Activated naive CD4-positive, alpha-beta T cell treated with anti-CD3 and anti-CD28 coated beads, Interleukin-2, amount 50 U/mL, for 72 hours (primary cell): ENCODE data around the gene NAV1. TPM values are rescaled to one million over a fixed set of nuclear protein-coding genes. Genes with fewer than 3 reads are reported as not detected.
"Not testable (repeated sequence)": the region's sequence is repeated elsewhere in the genome, so short reads cannot be mapped to it uniquely, and the experiment has no call there.

Source experiments
- ATAC-seq, 2 donors: fragments of 150-1000 bp; cut with Tn5 transposase; 2 replicates each; pipeline ENCODE4 v1.10.0; 2021; ENCODE audit warnings: mild to moderate bottlenecking in 2 of 2, moderate library complexity in 2 of 2
- DNase-seq, 2 donors: peaks; one replicate each; pipeline ENCODE4 v3.0.0; 2021 to 2022; ENCODE audit warnings: low spot score in 2 of 2
- H3K27ac Mint-ChIP-seq, 2 donors: one replicate each; pipeline ENCODE4 v1.8.0; 2022; ENCODE audit warnings: mild to moderate bottlenecking in 2 of 2, mixed read lengths in 2 of 2
- H3K36me3 Mint-ChIP-seq, 2 donors: one replicate each; pipeline ENCODE4 v1.8.0; 2022; ENCODE audit warnings: mixed read lengths in 2 of 2
- H3K9me3 Mint-ChIP-seq, 2 donors: one replicate each; pipeline ENCODE4 v1.8.0; 2022; ENCODE audit warnings: mixed read lengths in 2 of 2
- total RNA-seq, 2 donors: library from RNA; stranded (reverse); gene quantifications; one replicate each; pipeline ENCODE4 v1.2.3, GENCODE V29; 2022

The NAV1 gene
- total RNA-seq, 2 donors from 2014 or later = 0.48 to 3.1 TPM

DNA sequence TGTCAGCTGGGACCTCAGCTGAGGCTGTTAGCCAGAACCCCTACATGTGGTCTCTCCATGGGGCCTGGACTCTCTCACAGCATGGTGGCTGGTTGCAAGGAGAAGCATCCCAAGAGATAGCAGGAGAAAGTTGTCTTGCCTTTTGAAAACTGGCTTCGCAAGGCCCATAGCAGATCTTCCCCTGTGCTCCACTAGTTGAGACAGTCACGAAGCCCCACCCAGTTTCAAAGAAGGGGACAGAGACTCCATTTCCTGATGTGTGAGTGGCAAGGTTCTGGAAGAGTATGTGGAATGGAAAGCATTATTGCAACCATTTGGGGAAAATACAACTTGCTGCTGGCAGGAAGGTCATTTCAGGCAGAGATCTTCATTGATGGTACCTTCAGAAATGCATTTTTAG lies 24.5 kb upstream of the NAV1 start:
- no peak for ATAC-seq
- H3K36me3 Mint-ChIP-seq = no peaks in the 10 kb centered on the region
- no peak overlapping the region for H3K27ac Mint-ChIP-seq
- DNase-seq = no peak
- no peaks in the 10 kb centered on the region for H3K9me3 Mint-ChIP-seq

DNA sequence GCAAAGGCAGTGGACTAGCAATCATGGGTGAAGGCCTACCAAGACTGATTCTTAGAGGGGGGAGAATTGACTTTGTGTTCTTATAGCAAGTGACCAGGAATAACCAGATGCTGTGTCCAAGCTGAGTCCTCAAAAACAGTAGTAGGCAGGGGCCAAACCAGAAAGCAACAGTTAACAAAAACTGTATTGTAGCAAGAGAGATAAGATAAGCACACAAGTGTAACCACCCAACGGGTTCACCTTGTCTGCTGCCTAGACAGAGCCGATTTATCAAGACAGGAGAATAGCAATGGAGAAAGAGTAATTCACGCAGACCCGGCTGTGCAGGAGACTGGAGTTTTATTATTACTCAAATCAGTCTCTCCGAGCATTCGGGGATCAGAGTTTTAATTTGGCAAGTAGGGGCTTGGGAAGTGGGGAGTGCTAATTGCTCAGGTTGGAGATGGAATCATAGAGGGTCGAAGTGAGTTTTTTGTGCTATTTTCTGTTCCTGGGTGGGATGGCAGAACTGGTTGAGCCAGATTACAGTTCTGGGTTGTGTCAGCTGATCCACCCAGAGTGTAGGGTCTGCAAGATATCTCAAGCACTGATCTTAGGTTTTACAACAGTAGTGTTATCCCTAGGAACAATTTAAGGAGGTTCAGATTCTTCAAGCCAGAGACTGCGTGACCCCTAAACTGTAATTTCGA lies 23.7 kb upstream of the NAV1 start:
- no peak overlapping the region for H3K27ac Mint-ChIP-seq
- ATAC-seq (no peak), DNase-seq (no peak)
- no peaks in the 10 kb centered on the region for H3K9me3 Mint-ChIP-seq
- peaks cover 0 to 2% of the 10 kb centered on the region in 2 donors for H3K36me3 Mint-ChIP-seq

DNA sequence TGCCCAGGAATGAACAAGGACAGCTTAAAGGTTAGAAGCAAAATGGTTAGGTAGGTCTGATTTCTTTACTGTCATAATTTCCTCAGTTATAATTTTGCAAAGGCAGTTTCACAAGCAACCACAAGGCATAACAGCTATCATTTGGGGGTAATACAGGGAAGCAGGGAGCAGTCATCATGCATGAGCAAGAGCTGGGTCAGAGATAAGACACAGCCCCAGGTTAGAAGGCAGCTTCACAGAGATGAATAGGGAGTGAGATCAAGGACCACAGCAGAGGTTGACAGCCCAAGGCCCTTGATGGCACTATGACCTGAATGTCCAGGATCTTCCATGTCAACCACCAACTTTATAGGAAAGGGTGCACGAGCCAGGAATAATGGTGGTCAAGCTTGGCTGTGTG lies 23.0 kb upstream of the NAV1 start:
- no peak overlapping the region for H3K27ac Mint-ChIP-seq
- ATAC-seq = peak; percentile 66 to 67
- no peak for DNase-seq

DNA sequence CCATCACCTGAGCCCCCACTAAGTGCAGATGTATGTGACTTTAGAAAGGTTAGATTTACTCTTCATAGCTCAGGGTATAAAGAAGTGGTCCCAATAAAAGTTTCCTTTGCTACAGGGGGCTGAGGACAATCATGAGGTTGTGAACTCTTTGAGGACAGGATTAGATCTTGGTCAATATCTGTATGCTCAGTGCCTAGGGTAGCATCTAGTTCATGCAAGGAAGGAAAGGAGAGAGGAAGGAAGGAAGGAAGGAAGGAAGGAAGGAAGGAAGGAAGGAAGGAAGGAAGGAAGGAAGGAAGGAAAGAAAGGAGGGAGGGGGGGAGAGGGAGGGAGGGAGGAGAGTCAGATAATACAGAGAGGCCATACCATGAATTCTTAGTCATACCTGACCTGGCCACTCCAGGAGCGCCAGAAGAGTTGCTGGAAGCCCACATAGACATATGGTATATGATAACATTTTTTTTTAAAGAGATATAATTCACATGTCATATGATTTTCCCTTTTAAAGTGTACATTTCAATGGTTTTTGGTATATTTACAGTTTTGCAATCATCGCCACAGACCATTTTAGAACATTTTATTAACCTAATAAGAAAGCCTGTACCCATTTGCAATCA lies 22.3 kb upstream of the NAV1 start:
- ATAC-seq = no peak
- no peak for DNase-seq
- Mint-ChIP-seq H3K36me3 (peaks cover 0 to 6% of the 10 kb centered on the region in 2 donors), H3K27ac (no peak overlapping the region), H3K9me3 (no peaks in the 10 kb centered on the region)

More for the DNA sequence above, 23.0 kb upstream of the NAV1 start:
- Mint-ChIP-seq H3K36me3 (peaks cover 0 to 6% of the 10 kb centered on the region in 2 donors), H3K9me3 (no peaks in the 10 kb centered on the region)

- no peaks in the 10 kb centered on the region for H3K9me3 Mint-ChIP-seq
- no peak for ATAC-seq
Measured at GRCh38 chr1:201517631-201518030, 21.3 kb upstream of the NAV1 start.

GRCh38 chr1:201518071-201518470 lies 20.9 kb upstream of the NAV1 start:
- Mint-ChIP-seq H3K9me3 (no peaks in the 10 kb centered on the region), H3K36me3 (peaks cover 9 to 13% of the 10 kb centered on the region in 2 donors), H3K27ac (peak overlapping the region in 1 of 2 donors; percentile 53)
- no peak for DNase-seq
- no peak for ATAC-seq

More at GRCh38 chr1:201517631-201518030, 21.3 kb upstream of the NAV1 start:
- H3K27ac Mint-ChIP-seq = no peak overlapping the region
- peaks cover 9 to 13% of the 10 kb centered on the region in 2 donors for H3K36me3 Mint-ChIP-seq
- no peak for DNase-seq

- H3K36me3 Mint-ChIP-seq = peaks cover 17 to 19% of the 10 kb centered on the region in 2 donors
- not testable (repeated sequence) for ATAC-seq, H3K27ac Mint-ChIP-seq, H3K9me3 Mint-ChIP-seq, DNase-seq
Measured at GRCh38 chr1:201520046-201520575, 18.8 kb upstream of the NAV1 start.

- no peak for ATAC-seq
- DNase-seq = no peak
- Mint-ChIP-seq H3K9me3 (no peaks in the 10 kb centered on the region), H3K36me3 (peaks cover 19 to 24% of the 10 kb centered on the region in 2 donors), H3K27ac (no peak overlapping the region)
Measured at GRCh38 chr1:201525193-201525778, 13.6 kb upstream of the NAV1 start.

DNA sequence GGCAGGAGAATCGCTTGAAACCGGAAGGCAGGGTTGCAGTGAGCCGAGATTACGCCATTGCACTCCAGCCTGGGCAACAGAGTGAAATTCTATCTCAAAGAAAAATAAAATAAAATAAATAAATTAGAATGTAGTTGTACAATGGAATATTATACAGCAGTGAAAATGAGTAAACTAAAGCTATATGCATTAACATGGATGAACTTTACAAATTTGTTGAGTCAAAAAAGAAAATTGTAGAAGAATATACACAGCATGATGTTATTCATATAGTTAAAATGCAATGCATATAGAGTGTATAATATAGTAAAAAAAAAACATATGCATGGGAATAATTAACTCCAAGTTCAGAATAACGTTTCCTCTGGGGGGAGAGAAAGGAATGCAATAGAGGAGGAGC lies 11.0 kb upstream of the NAV1 start:
- no peak for ATAC-seq
- H3K9me3 Mint-ChIP-seq = no peaks in the 10 kb centered on the region
- H3K36me3 Mint-ChIP-seq = peaks cover 15 to 19% of the 10 kb centered on the region in 2 donors
- DNase-seq = no peak
- no peak overlapping the region for H3K27ac Mint-ChIP-seq

DNA sequence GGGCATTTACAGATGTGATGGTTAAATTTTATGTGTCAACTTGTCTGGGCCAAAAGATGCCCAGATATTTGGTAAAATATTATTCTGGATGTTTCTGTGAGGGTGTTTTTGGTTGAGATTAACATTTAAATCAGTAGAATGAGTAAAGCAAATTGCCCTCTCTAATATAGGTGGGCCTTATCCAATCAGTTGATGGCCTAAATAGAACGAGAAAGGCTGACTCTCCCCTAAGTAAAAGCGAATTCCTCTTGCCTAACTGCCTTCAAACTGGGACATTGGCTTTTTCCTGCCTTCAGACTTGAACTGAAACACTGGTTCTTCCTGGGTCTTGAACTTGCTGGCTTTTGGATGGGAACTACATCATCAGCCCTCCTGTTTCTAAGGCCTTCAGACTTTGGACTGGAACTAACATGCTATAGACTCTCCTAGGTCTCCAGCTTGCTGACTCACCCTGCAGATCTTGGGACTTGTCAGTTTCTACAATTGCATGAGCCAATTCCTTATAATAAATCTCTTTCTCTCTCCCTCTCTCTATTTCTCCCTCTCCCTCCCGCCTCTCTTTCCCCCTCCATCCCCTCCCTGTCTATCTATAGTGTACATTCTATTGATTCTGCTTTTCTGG lies 10.2 kb upstream of the NAV1 start:
- no peak for DNase-seq
- Mint-ChIP-seq H3K9me3 (no peaks in the 10 kb centered on the region), H3K36me3 (peaks cover 14 to 19% of the 10 kb centered on the region in 2 donors), H3K27ac (no peak overlapping the region)
- ATAC-seq = no peak

DNA sequence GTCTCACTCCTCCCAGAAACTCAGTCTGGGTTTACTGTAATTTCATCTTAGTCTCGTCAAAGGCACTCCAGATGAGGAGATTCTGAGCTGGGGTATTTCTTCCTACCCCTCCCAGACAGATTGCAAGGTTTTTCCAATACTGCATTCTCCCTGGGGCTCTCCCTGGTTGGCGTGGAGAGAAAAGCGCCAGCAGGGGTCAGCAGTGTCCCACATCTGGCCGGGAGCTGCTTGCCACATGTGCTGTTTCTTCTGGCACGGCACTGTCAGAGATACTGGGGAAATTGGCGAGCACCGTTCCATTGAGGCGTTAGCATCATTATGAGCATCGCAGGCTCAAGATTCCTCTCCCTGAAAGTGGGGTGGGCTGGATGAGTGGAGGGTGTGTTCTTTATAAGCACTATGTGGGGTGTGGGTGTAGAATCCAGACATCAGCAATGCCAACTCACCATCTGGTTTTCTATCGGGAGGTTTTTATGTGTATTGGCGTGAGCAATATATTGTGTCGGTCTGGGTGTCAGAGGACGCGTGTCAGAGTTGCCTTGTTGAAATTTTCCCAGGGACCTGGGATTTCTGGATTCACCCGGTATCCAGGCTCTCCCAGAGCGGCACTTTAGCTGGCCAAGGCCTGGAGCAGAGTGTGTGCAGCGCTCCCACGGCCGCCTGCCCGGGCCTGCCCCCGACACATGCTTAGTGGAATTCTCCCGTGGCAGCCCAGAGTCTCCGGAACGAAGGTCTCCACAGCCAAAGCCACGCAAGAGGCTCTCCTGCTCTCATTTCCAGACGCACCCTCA lies 8.0 kb upstream of the NAV1 start:
- ATAC-seq (peak; percentile 72 to 74), DNase-seq (peak in 1 of 2 donors; percentile 53)

DNA sequence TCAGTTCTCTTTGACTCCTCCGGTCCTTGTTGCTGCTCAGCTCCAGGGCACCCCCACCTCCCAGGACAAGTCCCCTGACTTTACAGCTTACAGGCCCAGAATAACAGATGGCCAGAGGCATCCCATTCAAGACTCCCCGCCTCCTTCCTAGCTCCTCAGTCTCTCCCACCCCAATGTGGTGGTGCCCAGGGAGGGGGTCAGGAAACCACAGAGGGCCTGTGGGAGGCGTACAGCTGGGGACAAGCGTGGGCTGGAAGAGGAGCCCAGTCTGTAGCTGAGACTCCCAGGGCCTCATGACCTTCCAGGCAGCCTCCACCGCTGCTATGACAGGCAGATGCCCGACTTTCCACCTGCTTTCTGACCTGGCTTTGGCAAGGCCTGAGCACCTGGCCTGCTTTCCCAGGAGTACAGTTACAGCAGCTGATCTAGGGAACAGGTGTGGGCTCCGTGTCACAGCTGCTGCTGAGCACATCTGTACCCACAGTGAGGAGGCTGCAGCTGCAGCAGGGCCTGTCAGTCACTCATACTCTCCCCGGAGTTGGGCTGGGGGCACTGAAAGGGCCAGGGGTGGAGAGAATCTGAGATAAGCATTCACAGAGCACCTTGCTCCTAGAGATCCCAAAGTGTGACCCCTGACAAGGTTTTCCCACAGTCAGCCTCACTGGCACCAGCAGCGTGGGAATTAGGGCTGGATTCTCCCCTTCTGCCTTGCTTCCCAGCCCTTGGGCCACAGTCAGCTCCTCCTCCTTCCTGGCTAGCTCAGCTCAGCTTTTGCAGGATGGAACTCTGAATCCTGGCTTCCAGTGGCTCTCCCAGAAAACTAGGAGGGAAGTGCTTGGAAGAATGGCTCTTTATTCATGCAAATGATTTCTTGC lies 7.1 kb upstream of the NAV1 start:
- no peaks in the 10 kb centered on the region for H3K9me3 Mint-ChIP-seq
- H3K27ac Mint-ChIP-seq = peak overlapping the region in 1 of 2 donors; percentile 19
- ATAC-seq (no peak), DNase-seq (no peak)
- peaks cover 0 to 11% of the 10 kb centered on the region in 2 donors for H3K36me3 Mint-ChIP-seq

More for the DNA sequence above, 8.0 kb upstream of the NAV1 start:
- H3K9me3 Mint-ChIP-seq = no peaks in the 10 kb centered on the region
- H3K27ac Mint-ChIP-seq = peak overlapping the region in 1 of 2 donors; percentile 19
- peaks cover 0 to 15% of the 10 kb centered on the region in 2 donors for H3K36me3 Mint-ChIP-seq

DNA sequence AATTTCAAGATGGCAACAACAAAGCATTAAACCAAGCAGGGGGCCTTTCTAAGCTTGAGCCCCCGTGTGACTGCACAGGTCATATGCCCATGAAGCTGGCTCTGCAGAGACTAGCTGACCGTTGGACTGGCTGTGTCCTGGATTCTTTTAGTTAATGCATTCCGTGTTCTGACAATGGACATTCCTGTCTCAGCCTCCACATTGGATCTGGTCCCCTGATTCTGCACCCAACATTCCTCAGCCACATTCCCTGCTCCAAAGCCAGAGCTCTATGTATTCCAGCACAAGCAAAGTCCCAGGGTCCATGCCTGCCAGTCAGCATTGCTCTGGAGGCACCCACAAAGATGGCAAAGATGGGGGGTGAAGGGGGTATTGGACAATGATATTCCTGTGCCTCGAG lies 5.1 kb upstream of the NAV1 start:
- Mint-ChIP-seq H3K27ac (no peak overlapping the region), H3K9me3 (no peaks in the 10 kb centered on the region), H3K36me3 (peaks cover 0 to 11% of the 10 kb centered on the region in 2 donors)
- DNase-seq (no peak), ATAC-seq (no peak)

- H3K9me3 Mint-ChIP-seq = no peaks in the 10 kb centered on the region
- ATAC-seq (peak; percentile 42 to 46), DNase-seq (no peak)
- H3K27ac Mint-ChIP-seq = no peak overlapping the region
- peaks cover 0 to 11% of the 10 kb centered on the region in 2 donors for H3K36me3 Mint-ChIP-seq
Measured at GRCh38 chr1:201535046-201535918, 3.6 kb upstream of the NAV1 start.

GRCh38 chr1:201535919-201536245 lies 3.0 kb upstream of the NAV1 start:
- Mint-ChIP-seq H3K27ac (no peak overlapping the region), H3K9me3 (no peaks in the 10 kb centered on the region), H3K36me3 (peaks cover 0 to 9% of the 10 kb centered on the region in 2 donors)
- no peak for DNase-seq
- ATAC-seq = no peak
